Stomach (tissue), 9 donors: ENCODE measurements around the gene RASA3. TPM values are rescaled to one million over a fixed set of nuclear protein-coding genes. Genes with fewer than 3 reads are reported as not detected.

Experiments
- DNase-seq, 2 donors: peaks; one replicate each; pipeline versions ENCODE4 v3.0.0 to v3.0.0-alpha.2; 2013 to 2019
- H3K27ac ChIP-seq, 5 donors: fragments of 200-600 bp in 4 of 5; sonication (generic) in 4 of 5; one replicate each; pipeline ENCODE4 v1.5.1; 2013 to 2019; ENCODE audit warnings: mild to moderate bottlenecking in 1 of 5, moderate library complexity in 1 of 5
- H3K27me3 ChIP-seq, 3 donors: fragments of 200-600 bp; sonication (generic); one replicate each; pipeline ENCODE4 v1.5.1; 2017 to 2019; ENCODE audit warnings: mixed run types in 1 of 3
- H3K36me3 ChIP-seq, 4 donors: fragments of 200-600 bp; sonication (generic); 1 replicate in 3 of 4; 2 replicates in 1 of 4; pipeline ENCODE4 v1.5.1; 2016 to 2019
- H3K4me1 ChIP-seq, 4 donors: fragments of 200-600 bp; sonication (generic); one replicate each; pipeline ENCODE4 v1.5.1; 2016 to 2019
- H3K4me3 ChIP-seq, 4 donors: fragments of 200-600 bp; sonication (generic) in 3 of 4; one replicate each; pipeline ENCODE4 v1.5.1; 2016 to 2019; ENCODE audit warnings: mild to moderate bottlenecking in 1 of 4
- H3K9me3 ChIP-seq, 4 donors: fragments of 200-600 bp; sonication (generic); one replicate each; pipeline ENCODE4 v1.5.1; 2016 to 2019
- CTCF ChIP-seq, 7 experiments: fragments of 450-650 bp in 4 of 7; fragments of 200-600 bp in 3 of 7; sonication (generic) in 3 of 7; IDR thresholded peaks; one replicate each; pipeline ENCODE4 v1.5.1; 2016 to 2019; ENCODE audit warnings: antibody characterized with exemption in 7 of 7, control low read depth in 2 of 7, mild to moderate bottlenecking in 1 of 7
- EP300 ChIP-seq: sonication (generic); formaldehyde crosslinking; IDR thresholded peaks from one replicate; pipeline ENCODE4 v1.6.1; 2017; ENCODE audit warnings: antibody characterized with exemption
- POLR2A ChIP-seq, 4 donors: fragments of 450-650 bp; IDR thresholded peaks; one replicate each; pipeline ENCODE4 v1.6.1; 2016; ENCODE audit warnings: antibody characterized with exemption in 4 of 4, control low read depth in 2 of 4, mild to moderate bottlenecking in 1 of 4, moderate library complexity in 1 of 4
- POLR2AphosphoS5 ChIP-seq, 3 donors: sonication (generic); formaldehyde crosslinking; IDR thresholded peaks; one replicate each; pipeline ENCODE4 v1.6.1; 2016; ENCODE audit warnings: antibody characterized with exemption in 3 of 3
- WGBS, 5 donors: extraction: QIAGEN DNeasy Blood & Tissue Kit in 3 of 5; methylation state at CpG; one replicate each; pipeline versions ENCODE4 v1.1.5 to v1.1.7; 2013 to 2018; 5-methylcytosine and 5-hydroxymethylcytosine counted together
- intact Hi-C: fragments of 100-400 bp; cut with DNase I; formaldehyde crosslinking; loops from one replicate; pipeline ENCODE4 v1.15.1; 2023; ENCODE audit warnings: low total_unique reads
- polyA plus RNA-seq, 3 donors: library from polyadenylated mRNA; stranded (reverse); fragments of 200-250 nt; gene quantifications; one replicate each; pipeline ENCODE4 v1.2.3, GENCODE V29; 2013
- total RNA-seq, 5 donors: library from RNA; depleted of rRNA; stranded (reverse); fragments of >200 nt; gene quantifications; one replicate each; pipeline versions ENCODE4 v1.1.0 to v1.2.3, GENCODE V29; 2014 to 2016
- donor health status: healthy with polysubstance abuse.
- donor health status: Bipolar disorder and iron deficiency.
- donor health status: healthy.

The RASA3 gene
- total and polyA plus RNA-seq, 8 donors, result 3.7 to 22.3 (median 7.9) TPM

GRCh38 chr13:114157869-114158495 lies 25.6 kb upstream of the RASA3 start:
- WGBS, 5 donors, result 58 to 77% (median 72%) methylated on average over 10 to 11 of the region's 11 CpGs
- Histone ChIP-seq H3K27me3 (peaks cover 0 to 19% (median 0%) of the 10 kb centered on the region in 3 donors), H3K4me1 (peaks cover 0 to 15% (median 13%) of the 10 kb centered on the region in 4 donors), H3K36me3 (no peaks in the 10 kb centered on the region), H3K4me3 (no peak overlapping the region), H3K9me3 (no peaks in the 10 kb centered on the region), H3K27ac (no peak overlapping the region)
- no peak for DNase-seq
- TF ChIP-seq CTCF (IDR thresholded peaks at IDR 0.05) (no peak), POLR2AphosphoS5 (IDR thresholded peaks at IDR 0.05) (no peak), POLR2A (IDR thresholded peaks at IDR 0.05) (no peak), EP300 (no peak)
- intact Hi-C loops, result no loop called here

- H3K9me3 ChIP-seq, result no peaks in the 10 kb centered on the region
- H3K4me1 ChIP-seq, result peaks cover 0 to 8% (median 3%) of the 10 kb centered on the region in 4 donors
- 35 to 61% (median 44%) methylated on average over 9 to 18 of the region's 19 CpGs for WGBS, 5 donors
- H3K27ac ChIP-seq, result no peak overlapping the region
- peaks cover 0 to 2% (median 0%) of the 10 kb centered on the region in 3 donors for H3K27me3 ChIP-seq
- no peaks in the 10 kb centered on the region for H3K36me3 ChIP-seq
- no peak overlapping the region for H3K4me3 ChIP-seq
- DNase-seq, result no peak
- intact Hi-C loops, result no loop called here
- TF ChIP-seq CTCF (IDR thresholded peaks at IDR 0.05), result no peak
- no peak for TF ChIP-seq POLR2AphosphoS5 (IDR thresholded peaks at IDR 0.05)
- TF ChIP-seq EP300, result no peak
- no peak for TF ChIP-seq POLR2A (IDR thresholded peaks at IDR 0.05)
Measured at GRCh38 chr13:114155926-114156883, 23.8 kb upstream of the RASA3 start.

- 57 to 77% (median 70%) methylated on average over 1 to 3 of the region's 3 CpGs; no CpG with 5 or more reads in 1 of the 5 donors for WGBS, 5 donors
- DNase-seq, result no peak
- intact Hi-C loops, result no loop called here
Measured at GRCh38 chr13:114155320-114155719, 22.9 kb upstream of the RASA3 start.

More at GRCh38 chr13:114155320-114155719, 22.9 kb upstream of the RASA3 start:
- TF ChIP-seq EP300, result no peak
- no peak for TF ChIP-seq POLR2AphosphoS5 (IDR thresholded peaks at IDR 0.05)
- TF ChIP-seq CTCF (IDR thresholded peaks at IDR 0.05), result no peak
- TF ChIP-seq POLR2A (IDR thresholded peaks at IDR 0.05), result no peak
- no peaks in the 10 kb centered on the region for H3K36me3 ChIP-seq
- no peak overlapping the region for H3K27ac ChIP-seq
- H3K9me3 ChIP-seq, result no peaks in the 10 kb centered on the region
- no peaks in the 10 kb centered on the region for H3K27me3 ChIP-seq
- no peak overlapping the region for H3K4me3 ChIP-seq
- H3K4me1 ChIP-seq, result peaks cover 0 to 11% (median 4%) of the 10 kb centered on the region in 4 donors
